GM12878 (cell line): Measurements from ENCODE around the gene TEX22. TPM values are rescaled to one million over a fixed set of nuclear protein-coding genes. Genes with fewer than 3 reads are reported as not detected.

Experiments used
- ATAC-seq: fragments of 200-7000 bp; cut with Tn5 transposase; 3 replicates; pipeline ENCODE4 v1.9.1; 2020; ENCODE audit warnings: mild to moderate bottlenecking, moderate library complexity
- BruUV-seq: library from RNA; stranded (reverse); fragments of 400-500 nt; replicated peaks from 2 replicates; lab custom pipeline; 2021; lab: Mats Ljungman, UMichigan
- CTCF ChIA-PET: fragments of 300-600 bp; sonication (Branson Sonifier 250); formaldehyde crosslinking; extraction: SDS; loops from one replicate; lab custom pipeline; 2021; ENCODE audit warnings: inconsistent platforms; lab: Yijun Ruan, JAX
- POLR2A ChIA-PET: fragments of 350-600 bp; formaldehyde crosslinking; extraction: SDS; loops from one replicate; lab custom pipeline; 2021; ENCODE audit warnings: inconsistent platforms; lab: Charles Lee
- RAD21 ChIA-PET: fragments of 300-600 bp; sonication (Branson Sonifier 250); formaldehyde crosslinking; loops from one replicate; lab custom pipeline; 2023; ENCODE audit warnings: antibody characterized with exemption; ENCODE audit not compliant: unreplicated experiment; lab: Charles Lee
- SMC1A ChIA-PET: fragments of 300-600 bp; sonication (Branson Sonifier 250); formaldehyde crosslinking; loops from one replicate; lab custom pipeline; 2023; ENCODE audit not compliant: unreplicated experiment, uncharacterized antibody; lab: Charles Lee
- DNase-seq: peaks from one replicate; pipeline ENCODE4 v3.0.0-alpha.2; 2011; ENCODE audit warnings: low read depth, low spot score
- FAIRE-seq: peaks from 3 replicates; lab custom pipeline; 2011; peaks lifted over from hg19 to GRCh38; lab: Jason Lieb, UNC
- H2AFZ ChIP-seq: 2 replicates; pipeline ENCODE4 v1.6.0; 2011; ENCODE audit warnings: low read depth, low read length, control low read depth; ENCODE audit not compliant: control insufficient read depth
- H3K27ac ChIP-seq: 2 replicates; pipeline ENCODE4 v1.5.1; 2011; ENCODE audit warnings: control low read depth; ENCODE audit not compliant: control insufficient read depth, insufficient read depth
- H3K27me3 ChIP-seq, 2 experiments: replicated peaks in 1 of 2; 2 replicates each; pipeline versions ENCODE4 v1.6.0 to v1.6.1; 2011; ENCODE audit warnings: low read length in 1 of 2; ENCODE audit not compliant: control insufficient read depth in 2 of 2, insufficient read depth in 2 of 2
- H3K36me3 ChIP-seq, 2 experiments: 2 replicates each; pipeline ENCODE4 v1.5.1; 2011; ENCODE audit warnings: low read length in 1 of 2; ENCODE audit not compliant: control insufficient read depth in 2 of 2, insufficient read depth in 2 of 2
- H3K4me1 ChIP-seq: 2 replicates; pipeline ENCODE4 v1.6.1; 2011; ENCODE audit warnings: mild to moderate bottlenecking, low read length, moderate library complexity, mixed read lengths; ENCODE audit not compliant: control insufficient read depth, insufficient read depth
- H3K4me2 ChIP-seq: 2 replicates; pipeline ENCODE4 v1.6.0; 2011; ENCODE audit warnings: control low read depth; ENCODE audit not compliant: control insufficient read depth, insufficient read depth
- H3K4me3 ChIP-seq: fragments of 200-600 bp; sonication (generic); 2 replicates; pipeline ENCODE4 v1.5.1; 2016
- H3K79me2 ChIP-seq: 2 replicates; pipeline ENCODE4 v1.6.0; 2011; ENCODE audit warnings: low read length; ENCODE audit not compliant: control insufficient read depth, insufficient read depth
- H3K9ac ChIP-seq: 2 replicates; pipeline ENCODE4 v1.8.0; 2011; ENCODE audit warnings: low read length, control low read depth, mixed read lengths; ENCODE audit not compliant: control insufficient read depth, insufficient read depth
- H3K9me3 ChIP-seq: replicated peaks from 3 replicates; pipeline ENCODE4 v1.5.1; 2011; ENCODE audit warnings: mild to moderate bottlenecking, low read length; ENCODE audit not compliant: control insufficient read depth, insufficient read depth
- H4K20me1 ChIP-seq: 2 replicates; pipeline ENCODE4 v1.6.0; 2011; ENCODE audit not compliant: control insufficient read depth, insufficient read depth
- RAD51 ChIP-seq: fragments of 450-650 bp; IDR thresholded peaks from 2 replicates; pipeline ENCODE4 v1.6.1; 2016; ENCODE audit warnings: moderate library complexity, mild to moderate bottlenecking, inconsistent platforms
- WGBS: methylation state at CpG from one replicate; pipeline ENCODE4 v1.1.6; 2016; ENCODE audit warnings: low lambda C conversion rate; ENCODE audit not compliant: insufficient replicate concordance, insufficient coverage; ENCODE audit errors: missing lambda C conversion rate; 5-methylcytosine and 5-hydroxymethylcytosine counted together
- in situ Hi-C: fragments of 300-500 bp; cut with MboI; formaldehyde crosslinking; loops from 9 replicates; pipeline ENCODE4 v1.14.3; 2018; ENCODE audit warnings: mixed read lengths
- intact Hi-C: fragments of 100-400 bp; cut with micrococcal nuclease; formaldehyde crosslinking; loops from one replicate; pipeline ENCODE4 v1.14.2; 2022; ENCODE audit not compliant: unreplicated experiment
- polyA plus RNA-seq, 11 experiments: library from polyadenylated mRNA; depleted of rRNA in 4 of 11; unstranded in 6 of 11; stranded (reverse) in 5 of 11; fragments of >200 nt; fragmentation: Nextera tagmentation in 4 of 11; fragmentation: Illumina TruSeq in 1 of 11; extraction: Ambion mirVana in 4 of 11; extraction: Trizol in 1 of 11; gene quantifications; 1 replicate in 1 of 11; 2 replicates in 10 of 11; pipeline versions ENCODE4 v1.2.1 to v1.2.3, GENCODE V29; 2011 to 2016; ENCODE audit warnings: inconsistent platforms in 2 of 11, missing spikeins in 2 of 11, low read depth in 1 of 11
- total RNA-seq, 4 experiments: library from RNA; depleted of rRNA in 3 of 4; stranded (reverse); fragments of >200 nt in 3 of 4; fragmentation: Illumina TruSeq in 1 of 4; extraction: Trizol in 1 of 4; gene quantifications; 2 replicates each; pipeline versions ENCODE4 v1.2.1 to v1.2.3, GENCODE V29; 2013 to 2021
- TF ChIP-seq, protein P1 (sequence below): fragments of 450-650 bp; IDR thresholded peaks from 2 replicates; pipeline ENCODE4 v1.6.1; 2017; ENCODE audit warnings: low read depth, mild to moderate bottlenecking, moderate library complexity

TEX22 gene
- total and polyA plus RNA-seq, 10 of the 15 experiments (the other 5 are each of a cell fraction or from before 2014, with no cell fraction given), result 0.02 to 4.0 (median 0.63) TPM; not detected in 1

DNA sequence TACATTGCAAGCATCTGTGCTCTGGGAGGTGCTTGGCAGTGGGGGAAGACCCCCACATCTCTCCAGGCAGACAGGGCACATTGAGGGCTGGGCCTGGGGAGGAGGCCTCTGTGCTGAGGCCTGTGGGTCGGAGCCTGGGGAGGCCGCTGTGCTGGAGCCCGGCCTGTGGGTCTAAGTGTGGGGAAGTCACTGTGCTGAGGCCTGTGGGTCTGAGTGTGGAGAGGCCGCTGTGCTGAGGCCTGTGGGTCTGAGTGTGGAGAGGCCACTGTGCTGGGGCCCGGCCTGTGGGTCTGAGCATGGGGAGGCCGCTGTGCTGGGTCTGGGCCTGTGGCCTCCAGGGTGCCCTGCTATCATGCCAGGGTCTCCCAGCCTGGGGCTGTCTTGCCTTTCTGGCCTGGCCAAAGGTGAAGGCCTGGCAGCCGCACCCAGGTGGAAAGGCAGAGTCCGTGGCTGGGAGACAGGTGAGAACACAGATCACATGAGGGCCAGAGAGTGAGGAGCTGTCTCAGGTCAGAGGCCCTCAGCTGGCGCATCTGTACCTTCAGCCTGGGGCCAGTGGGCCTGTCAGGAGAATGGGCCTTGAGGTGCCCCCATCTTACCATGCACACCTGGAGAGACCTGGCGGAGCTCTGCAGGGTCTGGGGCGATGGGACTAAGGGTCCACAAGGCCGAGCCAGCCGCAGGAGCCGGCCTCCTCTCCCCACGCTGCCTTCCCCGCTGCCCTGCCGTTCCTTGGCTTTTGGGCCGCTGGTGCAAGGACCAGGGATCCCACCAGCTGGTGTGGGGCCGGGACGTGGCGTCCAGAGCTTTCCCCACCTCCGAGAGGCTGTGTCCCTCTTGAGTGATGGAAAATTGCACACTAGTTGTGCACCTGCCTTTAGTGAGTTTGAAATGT is 57.7 kb downstream of the TEX22 start (continued):
- TF ChIP-seq, protein P1, sequence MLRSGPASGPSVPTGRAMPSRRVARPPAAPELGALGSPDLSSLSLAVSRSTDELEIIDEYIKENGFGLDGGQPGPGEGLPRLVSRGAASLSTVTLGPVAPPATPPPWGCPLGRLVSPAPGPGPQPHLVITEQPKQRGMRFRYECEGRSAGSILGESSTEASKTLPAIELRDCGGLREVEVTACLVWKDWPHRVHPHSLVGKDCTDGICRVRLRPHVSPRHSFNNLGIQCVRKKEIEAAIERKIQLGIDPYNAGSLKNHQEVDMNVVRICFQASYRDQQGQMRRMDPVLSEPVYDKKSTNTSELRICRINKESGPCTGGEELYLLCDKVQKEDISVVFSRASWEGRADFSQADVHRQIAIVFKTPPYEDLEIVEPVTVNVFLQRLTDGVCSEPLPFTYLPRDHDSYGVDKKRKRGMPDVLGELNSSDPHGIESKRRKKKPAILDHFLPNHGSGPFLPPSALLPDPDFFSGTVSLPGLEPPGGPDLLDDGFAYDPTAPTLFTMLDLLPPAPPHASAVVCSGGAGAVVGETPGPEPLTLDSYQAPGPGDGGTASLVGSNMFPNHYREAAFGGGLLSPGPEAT, result no peak

DNA sequence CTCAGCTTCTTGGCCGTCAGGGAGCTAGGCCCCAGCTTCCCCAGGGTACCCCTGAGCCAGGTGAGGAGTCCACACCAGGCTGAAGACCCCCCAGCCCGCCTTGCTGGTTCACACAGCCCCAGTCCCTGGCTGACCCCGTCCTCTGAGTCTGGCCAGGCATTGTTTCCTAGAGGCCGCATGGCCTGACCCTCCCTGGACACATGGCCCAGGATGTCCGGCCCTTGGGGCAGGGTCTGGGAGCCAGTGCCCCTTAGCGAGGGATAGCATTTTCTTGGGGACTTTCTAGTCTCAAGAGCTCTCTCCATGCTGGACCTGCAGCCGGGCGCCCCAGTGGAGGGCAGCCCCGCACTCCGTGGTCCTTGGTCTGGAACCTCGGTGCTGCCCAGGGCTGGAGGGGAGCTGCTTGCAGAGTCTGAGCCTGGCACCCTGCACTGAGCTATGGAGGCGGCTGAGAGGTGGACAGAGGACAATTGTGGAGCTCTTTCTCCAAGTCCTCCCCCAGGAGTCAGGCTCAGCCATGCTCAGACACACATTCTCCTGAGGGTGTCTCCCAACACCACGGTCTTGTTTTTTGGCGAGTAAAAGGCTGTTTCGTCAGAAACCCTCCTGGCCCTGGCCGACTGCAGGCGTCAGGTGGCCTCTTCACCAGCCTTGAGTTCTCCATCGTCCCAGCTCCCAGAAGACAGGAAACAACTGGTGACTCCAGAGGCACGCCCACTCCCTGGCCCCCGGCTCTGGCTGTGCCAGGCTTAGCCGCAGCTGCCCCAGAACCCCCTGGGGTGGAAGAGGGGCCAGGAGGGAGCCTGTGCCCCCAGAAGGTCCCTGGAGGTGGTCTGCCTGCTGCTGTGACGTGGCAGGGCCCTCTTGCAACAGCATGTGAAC is 58.6 kb downstream of the TEX22 start:
- H3K27ac ChIP-seq, result no peak overlapping the region
- no peaks in the 10 kb centered on the region for H3K27me3 ChIP-seq
- H2AFZ ChIP-seq, result no peak overlapping the region
- RAD21 ChIA-PET, result no interaction called here
- H4K20me1 ChIP-seq, result no peaks in the 10 kb centered on the region; the same call in 1 of the 2 replicates
- H3K4me1 ChIP-seq, result no peaks in the 10 kb centered on the region
- H3K36me3 ChIP-seq, result peaks cover 3 to 31% of the 10 kb centered on the region in 2 experiments; a peak in 3 of 4 replicates
- no peak overlapping the region for H3K4me3 ChIP-seq
- no peaks in the 10 kb centered on the region for H3K9me3 ChIP-seq
- no peaks in the 10 kb centered on the region for H3K79me2 ChIP-seq
- 98% methylated on average over 22 of the region's 22 CpGs for WGBS
- POLR2A ChIA-PET, result no interaction called here
- ATAC-seq, result no peak
- DNase-seq, result no peak
- CTCF ChIA-PET, result interaction anchor here (1.4 to 1.6 kb wide), 2 partner anchors 24 to 33 kb away, joined by 3 to 8 read pairs; no protein-coding TSS in a partner anchor
- intact Hi-C loops, result no loop called here
- FAIRE-seq, result no peak
- in situ Hi-C loops, result loop anchor here (5.0 kb wide), 1 partner anchor 60 kb away; no protein-coding TSS in a partner anchor
- H3K9ac ChIP-seq, result no peak overlapping the region
- no peak for TF ChIP-seq RAD51
- H3K4me2 ChIP-seq, result no peak overlapping the region
- no TSS peak for BruUV-seq
- SMC1A ChIA-PET, result interaction anchor here (0.7 kb wide), 1 partner anchor 105 kb away, joined by 3 read pairs; no protein-coding TSS in a partner anchor
